ENCODE measurements around the gene MPPED2. TPM values are rescaled to one million over a fixed set of nuclear protein-coding genes. Genes with fewer than 3 reads are reported as not detected.

Gene MPPED2
- total RNA-seq, 1 experiment from 2014 or later, result 4.7 TPM

DNA sequence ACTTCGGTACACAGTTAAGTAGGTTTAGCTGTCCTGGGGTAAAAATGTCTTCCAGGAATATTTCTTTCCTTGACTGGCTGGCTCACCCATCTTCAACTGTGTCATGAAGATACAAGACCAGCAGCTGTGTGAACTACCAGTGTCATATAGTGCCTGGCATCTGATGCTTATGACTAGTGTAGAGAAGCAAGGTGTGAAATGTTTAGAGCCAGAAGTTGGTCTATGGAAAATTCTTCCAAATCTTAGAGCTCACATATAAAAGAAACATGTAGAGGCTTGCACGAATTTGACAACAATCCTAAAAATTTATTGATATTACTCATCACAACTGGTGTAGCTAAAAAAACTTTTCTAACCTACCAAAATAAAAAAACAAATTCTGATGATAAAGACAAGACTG, 208.8 kb downstream of the MPPED2 start:
- Histone ChIP-seq H3K23ac (ENCODE audit: insufficient read length, low read depth, low read length) (no peak overlapping the region), H3K4me2 (ENCODE audit: insufficient read depth, insufficient read length, low read length) (no peak overlapping the region), H3T11ph (ENCODE audit: low read length) (no peak overlapping the region), H3K79me2 (ENCODE audit: insufficient read depth, low read length) (no peaks in the 10 kb centered on the region), H3K23me2 (ENCODE audit: insufficient read length, low read depth, low read length, poor library complexity, severe bottlenecking) (no peaks in the 10 kb centered on the region), H3K27ac (ENCODE audit: insufficient read length, low read depth, low read length) (no peak overlapping the region), H4K8ac (replicated peaks; ENCODE audit: insufficient read length, low read depth, low read length) (no peak overlapping the region), H3K9ac (ENCODE audit: extremely low read depth, insufficient read length, low read length) (no peak overlapping the region), H4K5ac (ENCODE audit: insufficient read length, low read depth, low read length) (no peak overlapping the region), H3K4ac (ENCODE audit: low read depth, low read length) (no peak overlapping the region), H2BK5ac (ENCODE audit: insufficient read length, low read length) (no peak overlapping the region), H3K56ac (ENCODE audit: insufficient read length, low read depth, low read length) (no peak overlapping the region), H3K27me3 (ENCODE audit: insufficient read depth, low read length) (no peaks in the 10 kb centered on the region), H3K79me1 (ENCODE audit: insufficient read depth, low read depth, low read length, poor library complexity, severe bottlenecking) (no peaks in the 10 kb centered on the region), H4K91ac (ENCODE audit: insufficient read length, low read depth, low read length) (no peak overlapping the region), H2BK20ac (ENCODE audit: low read depth, low read length, poor library complexity, severe bottlenecking) (no peak overlapping the region), H2BK12ac (ENCODE audit: insufficient read length, low read depth, low read length) (no peak overlapping the region), H3K9me3 (ENCODE audit: control insufficient read depth, low read depth, low read length) (no peaks in the 10 kb centered on the region), H3K14ac (ENCODE audit: insufficient read depth, low read length) (no peak overlapping the region), H4K20me1 (ENCODE audit: control insufficient read depth, insufficient read depth, insufficient read length) (no peaks in the 10 kb centered on the region), H2AFZ (ENCODE audit: low read length) (no peak overlapping the region), H3K18ac (ENCODE audit: insufficient read length, low read depth, low read length) (no peak overlapping the region), H2BK120ac (ENCODE audit: low read depth, low read length, poor library complexity, severe bottlenecking) (no peak overlapping the region), H2BK15ac (ENCODE audit: low read depth, low read length) (no peak overlapping the region), H3K4me1 (ENCODE audit: insufficient read depth, low read length) (no peaks in the 10 kb centered on the region), H2AK5ac (ENCODE audit: insufficient read length, low read length) (no peak overlapping the region)
- DNase-seq, result no peak
- no CpG with 5 or more reads among the region's 2 CpGs for WGBS (ENCODE audit: extremely low coverage, insufficient read length, low lambda C conversion rate)
- no peak overlapping the region for H3K27ac Mint-ChIP-seq
- no peaks in the 10 kb centered on the region for H3K36me3 Mint-ChIP-seq (ENCODE audit: insufficient read depth in 1 of 3, low read depth in 3 of 3)
- no peak overlapping the region for H3K4me3 Mint-ChIP-seq
- no peaks in the 10 kb centered on the region for H3K9me3 Mint-ChIP-seq
- TF ChIP-seq, protein P1, sequence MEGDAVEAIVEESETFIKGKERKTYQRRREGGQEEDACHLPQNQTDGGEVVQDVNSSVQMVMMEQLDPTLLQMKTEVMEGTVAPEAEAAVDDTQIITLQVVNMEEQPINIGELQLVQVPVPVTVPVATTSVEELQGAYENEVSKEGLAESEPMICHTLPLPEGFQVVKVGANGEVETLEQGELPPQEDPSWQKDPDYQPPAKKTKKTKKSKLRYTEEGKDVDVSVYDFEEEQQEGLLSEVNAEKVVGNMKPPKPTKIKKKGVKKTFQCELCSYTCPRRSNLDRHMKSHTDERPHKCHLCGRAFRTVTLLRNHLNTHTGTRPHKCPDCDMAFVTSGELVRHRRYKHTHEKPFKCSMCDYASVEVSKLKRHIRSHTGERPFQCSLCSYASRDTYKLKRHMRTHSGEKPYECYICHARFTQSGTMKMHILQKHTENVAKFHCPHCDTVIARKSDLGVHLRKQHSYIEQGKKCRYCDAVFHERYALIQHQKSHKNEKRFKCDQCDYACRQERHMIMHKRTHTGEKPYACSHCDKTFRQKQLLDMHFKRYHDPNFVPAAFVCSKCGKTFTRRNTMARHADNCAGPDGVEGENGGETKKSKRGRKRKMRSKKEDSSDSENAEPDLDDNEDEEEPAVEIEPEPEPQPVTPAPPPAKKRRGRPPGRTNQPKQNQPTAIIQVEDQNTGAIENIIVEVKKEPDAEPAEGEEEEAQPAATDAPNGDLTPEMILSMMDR (conservative IDR thresholded peaks at IDR 0.05), result no peak
- H3K27me3 Mint-ChIP-seq (ENCODE audit: low read depth), result no peaks in the 10 kb centered on the region
- peaks cover 9 to 15% of the 10 kb centered on the region in 2 experiments for H3K4me1 Mint-ChIP-seq

Data from H9 (cell line).